ENCODE results near the gene TSSK6.

The TSSK6 gene

DNA sequence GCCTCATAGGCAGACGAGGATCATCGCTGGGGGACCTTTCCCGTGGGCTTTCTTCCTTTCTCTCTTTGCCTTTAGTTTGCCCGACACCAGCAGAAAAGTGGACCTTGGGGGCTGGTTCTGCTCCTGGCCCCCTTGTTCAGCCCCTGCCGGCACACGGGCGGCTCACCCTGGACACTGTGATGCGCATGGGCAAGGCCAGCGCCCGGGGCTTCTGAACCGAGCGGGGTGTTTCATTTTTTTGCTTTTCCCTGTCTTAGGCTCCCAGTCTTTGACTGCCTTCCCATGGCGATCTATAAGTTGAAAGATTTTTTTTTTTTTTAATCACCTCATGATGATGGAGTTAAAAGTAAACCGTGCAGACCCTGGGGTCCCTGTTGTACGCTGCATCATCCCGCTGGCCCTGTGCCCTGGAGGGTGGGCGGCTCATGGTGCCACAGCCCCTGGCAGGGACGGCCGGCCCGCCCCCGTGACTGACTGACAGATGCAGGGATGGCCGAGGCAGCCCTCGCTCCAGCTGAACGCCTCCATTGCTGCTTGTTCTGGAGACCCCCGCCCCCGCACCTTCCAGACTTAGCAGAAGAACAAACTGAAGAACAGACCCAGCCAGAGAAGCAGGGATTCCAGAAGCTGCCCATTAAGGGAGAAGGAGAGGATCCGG is 9.6 kb downstream of the TSSK6 start:
- DNase-seq (ENCODE audit: low spot score) = no peak

DNA sequence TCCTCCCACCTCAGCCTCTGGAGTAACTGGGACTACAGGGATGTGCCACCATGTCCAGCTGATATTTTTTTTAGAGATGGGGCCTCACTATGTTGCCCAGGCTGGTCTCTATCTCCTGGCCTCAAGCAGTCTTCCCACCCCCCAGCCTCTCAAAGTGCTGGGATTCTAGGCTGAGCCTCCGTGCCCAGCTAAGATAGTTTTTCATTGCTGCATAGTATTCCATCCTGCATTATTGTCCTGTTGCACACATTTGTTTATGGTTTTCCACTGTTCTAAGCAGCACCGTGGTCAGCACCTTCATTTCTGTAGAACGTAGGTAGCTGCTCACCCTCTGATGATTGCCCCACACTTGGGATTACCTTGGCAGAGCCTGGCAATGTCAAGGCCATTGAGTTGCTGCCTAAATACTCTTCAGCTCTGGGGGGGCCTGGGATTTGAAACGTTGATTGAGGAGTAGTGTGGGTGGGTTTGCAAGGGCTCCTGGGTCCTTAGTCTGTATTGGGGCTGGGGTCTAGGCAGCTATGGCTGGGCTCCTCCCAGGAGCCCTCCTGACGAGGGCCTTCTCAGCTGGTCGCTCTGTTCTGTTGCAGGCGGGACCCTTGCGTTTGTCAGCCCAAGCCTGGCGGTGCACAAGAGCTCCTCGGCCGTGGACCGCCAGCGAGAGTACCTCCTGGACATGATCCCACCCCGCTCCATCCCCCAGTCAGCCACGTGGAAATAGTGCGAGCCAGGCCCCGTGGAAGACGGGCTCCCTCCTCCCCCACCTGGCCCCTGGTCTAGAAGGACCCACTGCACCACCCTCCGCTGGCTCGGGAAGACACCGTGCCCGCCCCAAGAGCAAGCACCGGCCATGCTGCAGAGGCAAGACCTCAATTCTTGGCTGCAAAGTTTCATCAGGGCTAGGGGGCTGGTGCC is 10.3 kb downstream of the TSSK6 start:
- no peak for DNase-seq (ENCODE audit: low spot score)

DNA sequence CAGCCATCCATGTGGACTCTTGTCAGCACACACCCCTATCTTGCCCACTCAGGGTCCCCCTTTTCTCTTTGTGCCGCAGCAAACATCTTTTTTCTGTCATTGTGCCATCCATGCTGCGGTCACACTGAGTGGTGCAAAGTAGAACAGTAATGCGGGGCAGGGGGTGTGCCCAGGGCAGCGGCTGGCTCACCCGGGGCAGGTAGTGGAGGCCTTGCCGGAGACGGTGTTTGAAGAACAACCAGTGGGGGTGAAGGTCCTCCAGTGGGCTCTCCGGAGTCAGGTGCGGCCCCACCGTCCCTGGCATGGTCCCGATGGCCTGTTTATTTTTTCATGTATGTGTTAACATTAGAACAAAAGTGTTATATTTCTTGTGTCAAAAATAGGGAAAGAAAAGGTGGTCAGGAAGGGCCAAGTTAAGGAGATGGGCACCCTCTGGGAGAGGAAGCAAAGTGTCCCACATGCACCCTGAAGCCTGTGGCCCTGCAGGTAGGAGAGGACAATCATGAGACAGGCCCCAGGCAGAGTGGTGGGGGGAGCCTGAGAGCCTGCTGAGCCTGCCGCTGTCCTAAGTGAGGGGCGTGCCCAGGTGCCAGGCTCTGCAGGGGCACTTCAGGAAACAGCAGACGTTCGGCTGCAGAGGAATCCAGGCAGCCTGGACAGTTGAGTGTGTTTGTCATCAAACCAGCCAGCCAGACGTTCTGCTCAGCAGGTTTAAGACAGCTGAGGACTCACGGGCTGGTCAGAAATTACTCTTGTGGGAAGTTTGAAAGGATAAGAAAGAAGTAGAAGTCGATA is 12.3 kb downstream of the TSSK6 start:
- no peak for DNase-seq (ENCODE audit: low spot score)

DNA sequence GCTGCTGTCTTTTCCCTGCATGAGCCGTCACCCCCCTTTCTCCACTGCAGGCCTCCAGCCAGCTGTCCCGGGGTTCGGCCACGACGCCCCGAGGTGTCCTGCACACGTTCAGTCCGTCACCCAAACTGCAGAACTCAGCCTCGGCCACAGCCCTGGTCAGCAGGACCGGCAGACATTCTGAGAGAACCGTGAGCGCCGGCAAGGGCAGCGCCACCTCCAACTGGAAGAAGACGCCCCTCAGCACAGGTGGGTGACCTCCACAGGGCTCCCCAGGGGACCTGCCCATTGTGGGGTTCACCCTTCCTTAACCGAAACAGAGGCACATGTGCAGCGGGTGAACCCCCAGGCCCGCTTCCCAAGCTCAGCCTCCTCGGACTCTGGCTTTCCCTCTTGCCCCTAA is 13.1 kb downstream of the TSSK6 start:
- DNase-seq (ENCODE audit: low spot score) = no peak

DNA sequence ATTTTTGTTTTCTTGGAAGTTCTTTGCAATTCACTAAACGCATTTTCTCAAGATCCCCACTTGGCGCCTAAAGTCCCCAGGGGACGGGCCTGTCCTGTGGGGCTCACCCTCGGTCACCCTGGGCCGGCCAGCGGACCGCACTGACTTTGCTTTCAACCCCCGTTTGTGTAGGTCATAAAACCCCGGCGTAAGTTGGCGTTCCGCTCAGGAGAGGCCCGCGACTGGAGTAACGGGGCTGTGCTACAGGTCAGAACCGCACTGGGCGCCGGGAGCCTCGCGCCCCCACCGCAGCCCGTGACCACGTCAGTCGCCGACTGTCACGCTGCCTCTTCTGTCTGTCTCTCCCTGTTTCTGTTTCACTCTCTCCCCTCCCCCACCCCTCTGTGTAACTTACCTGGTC is 13.6 kb downstream of the TSSK6 start:
- DNase-seq (ENCODE audit: low spot score) = no peak

DNA sequence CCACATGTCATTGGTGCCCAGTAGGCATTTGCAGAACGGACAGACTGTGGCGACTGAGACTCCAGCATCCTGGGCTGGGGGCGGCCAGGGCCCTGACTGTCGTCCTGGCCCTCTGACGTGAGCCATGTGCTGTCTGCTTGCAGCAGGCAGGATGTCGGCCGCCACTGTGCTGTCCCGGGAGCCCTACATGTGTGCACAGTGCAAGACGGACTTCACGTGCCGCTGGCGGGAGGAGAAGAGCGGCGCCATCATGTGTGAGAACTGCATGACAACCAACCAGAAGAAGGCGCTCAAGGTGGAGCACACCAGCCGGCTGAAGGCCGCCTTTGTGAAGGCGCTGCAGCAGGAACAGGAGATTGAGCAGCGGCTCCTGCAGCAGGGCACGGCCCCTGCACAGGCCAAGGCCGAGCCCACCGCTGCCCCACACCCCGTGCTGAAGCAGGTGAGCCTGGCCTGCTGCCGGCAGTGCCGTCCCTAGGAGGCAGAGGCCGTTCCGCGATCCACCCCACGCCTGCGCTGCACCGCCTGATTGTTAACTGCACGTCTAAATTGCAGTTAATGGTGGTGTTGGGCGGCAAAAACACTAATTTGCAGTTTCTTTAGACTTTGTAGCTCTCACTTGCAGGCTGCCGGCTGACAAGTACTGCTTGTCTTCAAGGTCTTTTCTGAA is 14.2 kb downstream of the TSSK6 start:
- DNase-seq (ENCODE audit: low spot score) = no peak

DNA sequence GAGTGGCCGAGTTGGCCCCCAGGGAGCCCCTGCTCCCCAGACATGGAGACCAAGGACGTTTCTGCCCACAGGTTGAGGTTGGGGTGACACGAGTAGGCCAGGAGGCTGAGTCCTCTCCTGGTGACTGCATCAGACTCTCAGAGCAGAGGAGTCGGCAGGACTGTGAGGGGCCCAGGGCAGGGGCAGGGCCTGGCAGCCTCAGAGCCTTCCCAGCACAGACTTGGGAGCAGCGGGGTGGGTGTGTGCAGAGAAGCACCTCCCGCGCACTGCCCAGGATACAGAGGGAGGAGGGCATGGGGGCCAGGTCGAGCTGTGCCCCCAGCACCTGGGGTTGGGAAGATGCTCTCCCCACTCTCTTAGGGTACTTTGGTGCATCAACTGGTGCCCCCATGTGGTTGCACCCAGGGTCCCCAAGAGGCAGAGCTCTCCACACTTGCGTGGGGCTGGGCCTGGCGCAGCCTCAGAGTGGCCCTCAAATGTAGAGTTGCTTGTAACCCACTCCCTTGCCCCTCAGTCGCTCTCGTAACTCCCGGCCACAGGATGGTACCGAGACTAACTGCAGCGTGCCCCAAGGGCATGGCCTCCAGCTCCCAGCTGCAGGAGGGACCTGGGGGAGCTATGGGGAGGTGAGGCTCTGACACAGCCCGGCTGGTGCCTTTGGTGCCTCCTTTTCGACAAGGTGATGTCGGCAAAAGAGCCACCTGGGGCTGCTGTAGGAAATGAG is 15.9 kb downstream of the TSSK6 start:
- DNase-seq (ENCODE audit: low spot score) = no peak

DNA sequence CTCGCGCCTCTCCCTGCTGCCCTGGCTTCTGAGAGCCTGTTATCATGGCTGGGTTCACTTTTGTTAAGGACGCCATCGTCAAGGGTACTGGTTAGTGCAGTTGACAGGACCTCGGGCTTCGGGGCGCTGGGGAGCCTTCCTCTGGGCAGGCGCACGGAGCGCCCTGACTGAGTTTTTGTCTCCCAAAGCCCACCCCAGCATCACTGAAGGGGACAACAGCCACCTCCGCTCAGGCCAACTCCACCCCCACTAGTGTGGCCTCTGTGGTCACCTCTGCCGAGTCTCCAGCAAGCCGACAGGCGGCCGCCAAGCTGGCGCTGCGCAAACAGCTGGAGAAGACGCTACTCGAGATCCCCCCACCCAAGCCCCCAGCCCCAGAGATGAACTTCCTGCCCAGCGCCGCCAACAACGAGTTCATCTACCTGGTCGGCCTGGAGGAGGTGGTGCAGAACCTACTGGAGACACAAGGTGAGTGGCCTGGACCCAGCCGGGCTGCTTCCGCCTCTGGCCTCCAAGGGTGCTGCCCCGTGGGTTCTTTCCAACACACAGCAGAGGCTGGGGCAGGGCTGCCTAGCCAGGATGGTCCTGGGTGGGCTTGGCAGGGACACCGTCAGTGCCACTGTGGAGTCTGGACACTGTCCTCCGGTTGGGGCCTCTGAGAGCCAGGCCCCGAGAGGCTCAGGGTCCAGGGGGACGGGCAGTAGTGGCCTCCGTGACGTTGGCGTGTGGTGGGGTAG is 16.9 kb downstream of the TSSK6 start:
- no peak for DNase-seq (ENCODE audit: low spot score)

DNA sequence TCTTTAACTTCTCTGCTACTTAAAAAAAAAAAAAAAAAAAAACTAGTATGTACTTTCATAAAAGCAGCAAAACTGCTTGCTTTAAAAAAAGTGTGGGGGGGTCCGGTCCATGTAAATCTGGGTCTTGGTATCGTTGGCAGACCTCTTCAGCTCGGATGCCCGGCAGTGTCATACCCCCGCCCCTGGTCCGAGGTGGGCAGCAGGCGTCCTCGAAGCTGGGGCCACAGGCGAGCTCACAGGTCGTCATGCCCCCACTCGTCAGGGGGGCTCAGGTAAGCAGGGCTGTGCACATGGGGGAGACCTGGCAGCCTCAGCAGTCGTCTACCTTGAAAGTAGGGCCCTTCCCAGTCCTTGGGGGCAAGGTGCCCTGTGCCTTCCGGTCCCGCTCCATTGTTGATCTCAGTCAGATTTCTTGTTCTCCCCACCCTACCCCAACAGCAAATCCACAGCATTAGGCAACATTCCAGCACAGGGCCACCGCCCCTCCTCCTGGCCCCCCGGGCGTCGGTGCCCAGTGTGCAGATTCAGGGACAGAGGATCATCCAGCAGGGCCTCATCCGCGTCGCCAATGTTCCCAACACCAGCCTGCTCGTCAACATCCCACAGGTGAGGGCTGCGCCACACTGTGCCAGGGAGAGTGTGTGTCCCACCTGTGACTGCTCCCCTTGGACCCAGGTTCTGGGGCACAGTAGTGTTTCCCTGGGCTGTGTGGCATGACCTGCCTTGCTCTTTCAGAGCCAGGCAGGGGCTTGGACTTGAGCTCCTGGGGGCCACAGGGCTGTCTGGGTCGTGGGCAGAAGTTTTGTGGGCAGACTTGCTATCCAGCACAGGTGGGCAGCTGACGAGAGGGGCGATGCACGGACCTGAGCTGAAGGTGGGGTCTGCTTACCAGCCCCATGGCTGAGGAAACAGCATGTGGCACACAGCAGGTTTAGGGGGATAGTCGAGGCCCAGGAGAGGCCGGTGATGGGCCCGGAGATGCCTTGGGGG is 19.4 kb downstream of the TSSK6 start:
- DNase-seq (ENCODE audit: low spot score) = no peak

DNA sequence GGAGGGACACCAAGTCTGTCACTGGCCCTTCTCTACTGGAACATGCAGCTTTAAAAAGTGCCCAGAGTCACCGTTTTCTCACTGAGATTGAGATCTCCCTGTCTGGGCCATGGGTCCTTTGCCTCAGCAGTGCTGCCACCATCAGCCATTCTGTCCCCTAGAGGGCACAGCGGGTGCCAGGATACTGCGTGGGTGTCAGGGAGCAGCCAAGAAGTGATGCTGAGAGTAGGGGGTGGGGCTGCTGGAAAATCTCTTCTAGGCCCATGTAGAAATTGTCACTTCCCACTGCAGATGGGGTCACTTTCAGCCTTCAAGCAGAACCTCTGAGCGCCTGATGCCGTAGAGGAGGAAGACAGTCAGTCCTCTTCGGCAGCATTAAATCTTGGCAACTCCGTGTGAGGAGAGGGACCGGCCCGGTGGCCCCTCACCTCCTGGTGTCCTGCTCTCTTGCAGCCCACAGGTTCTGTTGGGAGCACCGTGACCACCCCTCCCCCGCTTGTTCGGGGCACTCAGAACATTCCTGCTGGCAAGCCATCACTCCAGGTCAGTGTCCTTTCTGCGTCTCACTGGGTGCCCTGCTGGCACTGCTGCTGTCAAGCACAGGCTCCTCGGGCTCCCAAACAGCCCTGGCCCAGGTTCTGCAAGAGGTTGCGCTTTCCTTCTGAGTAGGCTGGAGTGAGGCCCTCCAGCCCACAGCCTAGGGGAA is 21.4 kb downstream of the TSSK6 start:
- no peak for DNase-seq (ENCODE audit: low spot score)

DNA sequence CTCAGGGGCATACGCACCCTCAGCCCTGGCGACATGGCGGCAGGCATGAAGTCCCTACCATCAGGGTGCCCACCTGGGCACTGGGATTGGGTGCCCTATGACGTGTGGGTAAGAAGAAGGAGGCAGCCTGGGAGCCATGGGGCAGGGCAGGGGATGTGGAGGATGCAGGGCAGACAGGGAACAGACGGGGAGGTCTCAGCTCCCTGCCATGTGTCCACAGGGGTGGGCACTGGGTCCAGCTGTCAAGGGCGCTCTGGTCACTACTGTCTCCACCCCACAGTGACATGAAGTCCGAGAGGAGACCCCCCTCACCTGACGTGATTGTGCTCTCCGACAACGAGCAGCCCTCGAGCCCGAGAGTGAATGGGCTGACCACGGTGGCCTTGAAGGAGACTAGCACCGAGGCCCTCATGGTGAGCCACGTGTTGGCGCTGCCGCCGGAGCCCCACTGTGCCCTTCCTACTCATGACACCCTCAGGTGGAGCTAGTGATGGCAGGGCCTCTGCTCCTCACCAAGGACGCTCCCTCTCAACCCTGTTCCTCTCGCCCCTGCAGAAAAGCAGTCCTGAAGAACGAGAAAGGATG is 23.2 kb downstream of the TSSK6 start:
- no peak for DNase-seq (ENCODE audit: low spot score)

DNA sequence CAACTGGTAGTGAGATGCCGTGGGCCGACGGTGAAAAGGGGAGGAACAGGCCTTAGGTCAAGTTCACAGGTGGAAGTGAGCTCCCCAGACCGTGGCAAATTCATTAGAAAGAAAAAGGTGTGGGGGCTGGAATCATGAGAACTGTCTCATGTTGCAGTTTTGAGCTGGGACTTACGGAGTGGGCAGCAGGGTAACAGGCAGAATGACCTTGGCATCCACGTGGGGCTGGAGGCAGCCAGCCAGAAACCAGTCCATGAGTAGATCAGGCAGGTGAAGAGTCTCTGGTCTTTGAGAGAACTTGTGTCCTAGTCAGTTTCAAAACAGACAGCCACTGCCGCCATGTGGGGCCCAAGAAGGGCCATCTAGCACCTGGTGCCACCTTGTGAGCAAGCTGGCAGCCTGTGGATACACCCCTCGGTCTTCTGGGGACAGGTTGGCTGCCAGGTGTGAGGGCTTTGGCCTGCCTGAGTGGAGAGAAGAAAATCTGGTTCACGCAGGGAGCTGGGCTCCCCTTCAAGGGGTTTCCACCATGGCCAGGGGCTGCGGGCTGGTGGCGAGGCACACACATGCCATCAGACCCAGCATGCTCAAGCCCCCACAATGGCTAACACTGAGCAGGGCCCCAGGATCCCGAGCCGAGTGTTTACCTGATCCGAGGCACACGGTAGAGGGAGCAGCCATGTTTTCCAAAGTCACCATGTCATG is 23.9 kb downstream of the TSSK6 start:
- no peak for DNase-seq (ENCODE audit: low spot score)

DNA sequence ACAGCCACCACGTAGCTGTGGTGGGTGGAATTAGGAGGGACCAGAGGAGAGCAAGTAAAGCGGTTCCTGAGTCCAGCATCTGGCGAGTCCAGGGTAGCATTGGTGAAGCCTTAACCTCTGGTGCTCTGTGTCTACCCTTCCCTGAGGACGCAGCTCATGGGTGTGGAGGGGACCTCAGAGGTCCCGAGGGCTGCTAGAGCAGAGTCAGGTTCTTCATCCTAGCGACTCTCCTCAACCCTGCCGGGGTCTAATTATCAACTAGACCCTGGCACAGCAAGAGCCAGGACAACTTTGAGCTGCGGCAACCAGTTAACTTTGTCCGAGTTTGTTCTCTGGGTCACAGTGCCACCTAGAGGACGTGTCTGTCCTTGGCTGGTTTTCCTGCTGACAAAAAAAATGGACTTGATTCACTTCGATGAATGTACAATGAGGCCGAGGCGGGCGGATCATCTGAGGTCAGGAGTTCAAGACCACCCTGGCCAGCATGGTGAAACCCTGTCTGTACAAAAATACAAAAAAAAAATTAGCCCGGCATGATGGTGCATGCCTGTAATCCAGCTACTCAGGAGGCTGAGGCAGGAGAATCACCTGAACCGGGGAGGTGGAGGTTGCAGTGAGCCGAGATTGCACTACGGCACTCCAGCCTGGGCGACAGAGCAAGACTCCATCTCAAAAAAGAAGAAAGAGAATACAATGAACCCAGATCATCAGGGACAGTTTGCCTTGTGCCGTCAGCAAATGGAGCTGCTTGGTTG is 25.0 kb downstream of the TSSK6 start:
- peak; percentile 84 for DNase-seq (ENCODE audit: low spot score)

DNA sequence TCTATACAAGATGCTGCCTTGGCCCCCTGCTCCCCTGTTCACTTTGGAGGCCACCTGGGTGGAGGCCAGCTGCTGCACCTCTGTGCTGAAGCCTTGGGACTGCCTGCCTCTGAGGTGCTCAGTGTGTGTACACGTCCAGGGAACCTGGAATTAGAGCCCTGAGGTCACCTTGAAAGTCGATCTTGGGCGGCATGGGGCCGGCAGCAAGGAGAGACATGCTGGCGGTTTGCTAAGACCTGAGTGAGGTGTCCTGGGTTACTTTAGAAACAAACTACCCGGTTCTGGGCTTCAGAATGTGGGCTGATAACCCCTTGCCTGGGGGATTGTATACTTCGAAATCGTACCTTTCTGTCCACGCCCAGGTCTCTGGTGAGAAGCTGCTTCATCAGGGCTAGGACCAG is 25.5 kb downstream of the TSSK6 start:
- DNase-seq (ENCODE audit: low spot score) = no peak

DNA sequence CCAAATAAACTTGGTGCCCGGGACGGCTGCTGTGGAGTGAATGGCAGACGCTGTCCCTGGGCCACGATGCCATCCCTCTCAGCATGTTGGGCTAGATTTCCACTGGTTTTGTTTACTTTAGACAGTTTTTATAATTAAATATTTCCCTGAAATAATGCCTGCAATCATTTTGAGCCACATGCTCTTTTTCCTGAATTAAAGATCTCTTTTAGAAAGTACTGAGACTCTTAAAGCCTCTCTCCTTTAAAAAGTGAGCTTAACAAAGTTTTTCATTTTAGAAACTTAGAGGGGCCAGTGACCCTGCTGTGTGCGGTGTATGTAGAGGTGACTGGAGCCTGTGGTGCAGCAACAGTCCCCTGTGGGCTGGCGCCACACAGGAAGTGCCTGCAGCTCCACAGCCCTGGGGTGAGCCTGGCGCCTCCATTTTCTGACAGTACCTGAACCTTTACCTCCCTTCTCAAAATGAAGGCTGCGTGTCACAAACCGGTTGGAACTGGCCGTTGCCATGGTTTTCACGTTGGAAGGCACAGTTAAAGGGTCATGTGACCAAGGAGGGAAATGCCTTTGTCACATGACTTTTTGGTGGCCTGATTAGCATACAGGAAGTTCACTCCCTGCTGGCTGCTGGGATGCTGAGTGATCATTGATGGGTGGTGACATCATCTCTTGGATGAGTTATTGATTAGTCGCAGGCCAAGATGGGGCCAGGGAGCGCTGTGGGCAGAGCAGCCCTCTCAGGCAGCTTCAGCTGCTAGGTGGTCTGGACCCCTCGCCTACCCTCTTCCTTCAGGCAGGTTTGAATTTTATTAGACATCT is 26.3 kb downstream of the TSSK6 start:
- DNase-seq (ENCODE audit: low spot score) = peak; percentile 93

All from AG08396 (cell line).